SK-N-SH (cell line): ENCODE data around the gene SECISBP2L. TPM values are rescaled to one million over a fixed set of nuclear protein-coding genes. Genes with fewer than 3 reads are reported as not detected.

Source experiments
- CTCF ChIA-PET: fragments of 300-600, 350-600 bp; formaldehyde crosslinking; extraction: SDS; loops from one replicate; lab custom pipeline; 2021; lab: Yijun Ruan, JAX
- POLR2A ChIA-PET: fragments of 350-600 bp; sonication (Branson Sonifier 250); formaldehyde crosslinking; extraction: SDS; loops from one replicate; lab custom pipeline; 2020; ENCODE audit warnings: antibody characterized with exemption, inconsistent platforms; lab: Yijun Ruan, JAX
- DNase-seq: peaks from one replicate; pipeline ENCODE4 v3.0.0; 2012
- H2AFZ ChIP-seq: fragments of 200-600 bp; sonication (generic); 2 replicates; pipeline ENCODE4 v1.8.1; 2016; ENCODE audit warnings: antibody characterized with exemption, mild to moderate bottlenecking, low read depth
- H3F3A ChIP-seq: fragments of 200-600 bp; sonication (generic); replicated peaks from 2 replicates; pipeline ENCODE3; 2016; ENCODE audit warnings: antibody characterized with exemption, mild to moderate bottlenecking; ENCODE audit not compliant: insufficient read depth
- H3K27ac ChIP-seq, 2 experiments: fragments of 200-500 bp in 1 of 2; fragments of 200-600 bp in 1 of 2; sonication (Bioruptor generic) in 1 of 2; sonication (generic), shearing (Covaris generic) in 1 of 2; 2 replicates each; pipeline versions ENCODE4 v1.5.1 to v1.6.1; 2014 to 2016; ENCODE audit warnings: low read depth in 2 of 2, inconsistent platforms in 1 of 2, low read length in 1 of 2, mild to moderate bottlenecking in 1 of 2, mixed read lengths in 1 of 2
- H3K27me3 ChIP-seq: fragments of 200-600 bp; sonication (generic), shearing (Covaris generic); 2 replicates; pipeline ENCODE4 v1.6.1; 2016; ENCODE audit warnings: mixed run types; ENCODE audit not compliant: insufficient read depth
- H3K36me3 ChIP-seq, 2 experiments: fragments of 200-500 bp in 1 of 2; fragments of 200-600 bp in 1 of 2; sonication (Bioruptor generic) in 1 of 2; sonication (generic) in 1 of 2; replicated peaks in 1 of 2; 2 replicates each; pipeline versions ENCODE3 to v1.5.1; 2014 to 2016; ENCODE audit warnings: low read length in 1 of 2, mild to moderate bottlenecking in 1 of 2; ENCODE audit not compliant: insufficient read depth in 2 of 2, control insufficient read depth in 1 of 2
- H3K4me1 ChIP-seq, 2 experiments: fragments of 200-500 bp in 1 of 2; fragments of 200-600 bp in 1 of 2; sonication (Bioruptor generic) in 1 of 2; sonication (generic), shearing (Covaris generic) in 1 of 2; 2 replicates each; pipeline versions ENCODE4 v1.5.1 to v1.6.1; 2014 to 2016; ENCODE audit warnings: low read depth in 1 of 2, low read length in 1 of 2, mixed run types in 1 of 2; ENCODE audit not compliant: insufficient read depth in 2 of 2, control insufficient read depth in 1 of 2
- H3K4me2 ChIP-seq: fragments of 200-600 bp; sonication (generic), shearing (Covaris generic); 2 replicates; pipeline ENCODE4 v1.6.1; 2017; ENCODE audit warnings: mixed run types
- H3K4me3 ChIP-seq, 2 experiments: fragments of 200-500 bp in 1 of 2; fragments of 200-600 bp in 1 of 2; sonication (Bioruptor generic) in 1 of 2; sonication (generic), shearing (Covaris generic) in 1 of 2; 2 replicates each; pipeline versions ENCODE4 v1.5.1 to v1.8.1; 2014 to 2016; ENCODE audit warnings: low read depth in 2 of 2, inconsistent platforms in 1 of 2, low read length in 1 of 2, mild to moderate bottlenecking in 1 of 2, mixed read lengths in 1 of 2, moderate library complexity in 1 of 2
- H3K79me2 ChIP-seq: fragments of 200-600 bp; sonication (generic); 2 replicates; pipeline ENCODE4 v1.8.1; 2017; ENCODE audit warnings: mild to moderate bottlenecking; ENCODE audit not compliant: insufficient read depth
- H3K9ac ChIP-seq: fragments of 200-600 bp; sonication (generic); 2 replicates; pipeline ENCODE4 v1.6.1; 2017; ENCODE audit warnings: mixed run types
- H3K9me2 ChIP-seq: fragments of 200-600 bp; sonication (generic); 2 replicates; pipeline ENCODE4 v1.6.1; 2017; ENCODE audit warnings: mixed run types
- H3K9me3 ChIP-seq: fragments of 200-600 bp; sonication (generic); 2 replicates; pipeline ENCODE4 v1.6.1; 2017; ENCODE audit warnings: mixed run types, mild to moderate bottlenecking, moderate library complexity
- H4K20me1 ChIP-seq: fragments of 200-600 bp; sonication (generic); 2 replicates; pipeline ENCODE4 v1.6.1; 2017; ENCODE audit warnings: mild to moderate bottlenecking, mixed run types; ENCODE audit not compliant: insufficient read depth
- CHD2 ChIP-seq: fragments of 150-350 bp; IDR thresholded peaks from 2 replicates; pipeline ENCODE4 v1.6.1; 2018; ENCODE audit warnings: low read length; ENCODE audit not compliant: partially characterized antibody
- ELF1 ChIP-seq: IDR thresholded peaks from 2 replicates; pipeline ENCODE4 v1.4.0; 2012
- FOSL2 ChIP-seq: IDR thresholded peaks from 2 replicates; pipeline ENCODE4 v1.4.0; 2012; ENCODE audit warnings: low read depth, mild to moderate bottlenecking, moderate library complexity, borderline replicate concordance
- JUND ChIP-seq: IDR thresholded peaks from 2 replicates; pipeline ENCODE4 v1.4.0; 2012
- NFIC ChIP-seq: IDR thresholded peaks from 2 replicates; pipeline ENCODE4 v1.4.0; 2012; ENCODE audit warnings: borderline replicate concordance
- NRF1 ChIP-seq: IDR thresholded peaks from 2 replicates; pipeline ENCODE4 v1.6.1; 2012; ENCODE audit warnings: low read depth, mild to moderate bottlenecking, low read length
- POLR2AphosphoS5 ChIP-seq: IDR thresholded peaks from 2 replicates; pipeline ENCODE4 v1.6.1; 2012; ENCODE audit warnings: low read depth, low read length
- RCOR1 ChIP-seq: fragments of 150-350 bp; IDR thresholded peaks from 2 replicates; pipeline ENCODE4 v1.6.1; 2017; ENCODE audit warnings: antibody characterized with exemption, low read length
- TAF1 ChIP-seq: IDR thresholded peaks from 2 replicates; pipeline ENCODE4 v1.6.1; 2012; ENCODE audit warnings: low read depth, mild to moderate bottlenecking, low read length, moderate library complexity, borderline replicate concordance
- TCF12 ChIP-seq: IDR thresholded peaks from 2 replicates; pipeline ENCODE4 v1.4.0; 2012
- TEAD4 ChIP-seq: IDR thresholded peaks from 2 replicates; pipeline ENCODE4 v1.4.0; 2012; ENCODE audit warnings: mild to moderate bottlenecking, borderline replicate concordance; ENCODE audit not compliant: insufficient read depth
- WGBS: methylation state at CpG from one replicate; pipeline ENCODE4 v1.1.6; 2017; ENCODE audit warnings: low lambda C conversion rate; 5-methylcytosine and 5-hydroxymethylcytosine counted together
- polyA plus RNA-seq, 3 experiments: library from polyadenylated mRNA; depleted of rRNA; stranded (reverse); fragments of >200 nt; gene quantifications; 2 replicates each; pipeline ENCODE4 v1.2.3, GENCODE V29; 2012
- TF ChIP-seq, protein P1 (sequence below): IDR thresholded peaks from 2 replicates; pipeline ENCODE4 v1.4.0; 2012; ENCODE audit warnings: low read depth, borderline replicate concordance
- TF ChIP-seq, protein P2 (sequence below): fragments of 150-350 bp; IDR thresholded peaks from 2 replicates; pipeline ENCODE4 v1.6.1; 2016; ENCODE audit warnings: mild to moderate bottlenecking, low read depth, low read length
- TF ChIP-seq, protein P3 (sequence below): IDR thresholded peaks from 2 replicates; pipeline ENCODE4 v1.6.1; 2012; ENCODE audit warnings: mild to moderate bottlenecking, low read depth, low read length, moderate library complexity
- TF ChIP-seq, protein P4 (sequence below): IDR thresholded peaks from 2 replicates; pipeline ENCODE4 v1.4.0; 2012; ENCODE audit warnings: low read depth, borderline replicate concordance
- TF ChIP-seq, protein P5 (sequence below): fragments of 200-600 bp; sonication (generic); IDR thresholded peaks from 2 replicates; pipeline ENCODE4 v1.6.1; 2017; ENCODE audit warnings: antibody characterized with exemption, mild to moderate bottlenecking, moderate library complexity
- TF ChIP-seq, protein P6 (sequence below): fragments of 150-350 bp; IDR thresholded peaks from 2 replicates; pipeline ENCODE4 v1.6.1; 2017; ENCODE audit warnings: antibody characterized with exemption, low read length, low read depth, borderline replicate concordance

Gene SECISBP2L
- polyA plus RNA-seq, 1 of the 3 experiments (the other 2 are of a cell fraction) = 6.0 TPM

DNA sequence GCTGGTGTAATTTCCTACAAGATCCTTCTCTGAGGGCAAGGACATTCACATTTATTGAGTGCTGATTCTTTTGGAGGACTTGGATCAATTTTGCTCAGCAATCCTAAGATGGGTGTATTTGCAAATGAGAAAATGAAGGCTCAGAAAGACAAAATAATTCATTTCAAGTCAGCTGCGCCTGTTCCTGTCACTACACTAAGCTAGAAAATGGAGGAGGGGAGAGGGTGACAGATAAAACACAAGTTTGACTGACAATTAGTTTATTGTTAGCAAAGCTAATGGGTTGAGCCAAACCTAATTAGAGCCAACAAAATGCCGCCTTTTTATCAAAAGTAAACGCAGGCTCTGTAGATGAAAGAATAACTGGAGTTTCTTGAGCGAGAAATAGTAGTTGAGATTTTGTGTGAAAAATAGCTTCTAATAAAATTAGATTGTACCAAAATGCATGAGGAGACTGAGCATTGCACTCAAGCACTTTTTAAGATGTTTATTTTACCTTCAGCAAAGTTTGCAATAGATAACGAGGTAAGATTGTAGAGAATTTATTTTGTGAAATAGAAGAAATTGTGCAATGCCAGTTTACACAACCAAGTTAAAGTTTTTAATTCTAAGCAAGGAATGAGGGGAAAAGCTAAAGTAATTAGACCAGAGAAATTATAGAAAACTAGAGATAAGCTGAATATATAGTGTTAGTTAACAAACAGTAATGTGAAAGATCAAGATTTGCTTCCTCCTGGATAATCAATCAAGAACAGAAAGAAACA lies 39.6 kb upstream of the SECISBP2L start:
- no peak for DNase-seq
- Histone ChIP-seq H4K20me1 (no peaks in the 10 kb centered on the region), H3K79me2 (no peaks in the 10 kb centered on the region), H3K9me3 (no peaks in the 10 kb centered on the region), H3K36me3 (no peaks in the 10 kb centered on the region), H3K4me1 (no peaks in the 10 kb centered on the region; a peak in 2 of 4 replicates), H3K4me2 (no peak overlapping the region), H3K4me3 (no peak overlapping the region), H3K9me2 (no peaks in the 10 kb centered on the region), H2AFZ (no peak overlapping the region), H3F3A (peaks cover 3% of the 10 kb centered on the region), H3K27ac (no peak overlapping the region), H3K27me3 (no peaks in the 10 kb centered on the region), H3K9ac (no peak overlapping the region)
- no peak for TF ChIP-seq FOSL2
- TF ChIP-seq TEAD4 = no peak
- TF ChIP-seq, protein P1, sequence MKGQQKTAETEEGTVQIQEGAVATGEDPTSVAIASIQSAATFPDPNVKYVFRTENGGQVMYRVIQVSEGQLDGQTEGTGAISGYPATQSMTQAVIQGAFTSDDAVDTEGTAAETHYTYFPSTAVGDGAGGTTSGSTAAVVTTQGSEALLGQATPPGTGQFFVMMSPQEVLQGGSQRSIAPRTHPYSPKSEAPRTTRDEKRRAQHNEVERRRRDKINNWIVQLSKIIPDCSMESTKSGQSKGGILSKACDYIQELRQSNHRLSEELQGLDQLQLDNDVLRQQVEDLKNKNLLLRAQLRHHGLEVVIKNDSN = no peak
- TF ChIP-seq, protein P2, sequence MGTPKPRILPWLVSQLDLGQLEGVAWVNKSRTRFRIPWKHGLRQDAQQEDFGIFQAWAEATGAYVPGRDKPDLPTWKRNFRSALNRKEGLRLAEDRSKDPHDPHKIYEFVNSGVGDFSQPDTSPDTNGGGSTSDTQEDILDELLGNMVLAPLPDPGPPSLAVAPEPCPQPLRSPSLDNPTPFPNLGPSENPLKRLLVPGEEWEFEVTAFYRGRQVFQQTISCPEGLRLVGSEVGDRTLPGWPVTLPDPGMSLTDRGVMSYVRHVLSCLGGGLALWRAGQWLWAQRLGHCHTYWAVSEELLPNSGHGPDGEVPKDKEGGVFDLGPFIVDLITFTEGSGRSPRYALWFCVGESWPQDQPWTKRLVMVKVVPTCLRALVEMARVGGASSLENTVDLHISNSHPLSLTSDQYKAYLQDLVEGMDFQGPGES = no peak
- no peak for TF ChIP-seq NFIC
- no peak for TF ChIP-seq POLR2AphosphoS5
- TF ChIP-seq, protein P3, sequence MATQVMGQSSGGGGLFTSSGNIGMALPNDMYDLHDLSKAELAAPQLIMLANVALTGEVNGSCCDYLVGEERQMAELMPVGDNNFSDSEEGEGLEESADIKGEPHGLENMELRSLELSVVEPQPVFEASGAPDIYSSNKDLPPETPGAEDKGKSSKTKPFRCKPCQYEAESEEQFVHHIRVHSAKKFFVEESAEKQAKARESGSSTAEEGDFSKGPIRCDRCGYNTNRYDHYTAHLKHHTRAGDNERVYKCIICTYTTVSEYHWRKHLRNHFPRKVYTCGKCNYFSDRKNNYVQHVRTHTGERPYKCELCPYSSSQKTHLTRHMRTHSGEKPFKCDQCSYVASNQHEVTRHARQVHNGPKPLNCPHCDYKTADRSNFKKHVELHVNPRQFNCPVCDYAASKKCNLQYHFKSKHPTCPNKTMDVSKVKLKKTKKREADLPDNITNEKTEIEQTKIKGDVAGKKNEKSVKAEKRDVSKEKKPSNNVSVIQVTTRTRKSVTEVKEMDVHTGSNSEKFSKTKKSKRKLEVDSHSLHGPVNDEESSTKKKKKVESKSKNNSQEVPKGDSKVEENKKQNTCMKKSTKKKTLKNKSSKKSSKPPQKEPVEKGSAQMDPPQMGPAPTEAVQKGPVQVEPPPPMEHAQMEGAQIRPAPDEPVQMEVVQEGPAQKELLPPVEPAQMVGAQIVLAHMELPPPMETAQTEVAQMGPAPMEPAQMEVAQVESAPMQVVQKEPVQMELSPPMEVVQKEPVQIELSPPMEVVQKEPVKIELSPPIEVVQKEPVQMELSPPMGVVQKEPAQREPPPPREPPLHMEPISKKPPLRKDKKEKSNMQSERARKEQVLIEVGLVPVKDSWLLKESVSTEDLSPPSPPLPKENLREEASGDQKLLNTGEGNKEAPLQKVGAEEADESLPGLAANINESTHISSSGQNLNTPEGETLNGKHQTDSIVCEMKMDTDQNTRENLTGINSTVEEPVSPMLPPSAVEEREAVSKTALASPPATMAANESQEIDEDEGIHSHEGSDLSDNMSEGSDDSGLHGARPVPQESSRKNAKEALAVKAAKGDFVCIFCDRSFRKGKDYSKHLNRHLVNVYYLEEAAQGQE = no peak
- TF ChIP-seq NRF1 = no peak
- TF ChIP-seq TAF1 = no peak
- TF ChIP-seq CHD2 = no peak
- TF ChIP-seq, protein P4, sequence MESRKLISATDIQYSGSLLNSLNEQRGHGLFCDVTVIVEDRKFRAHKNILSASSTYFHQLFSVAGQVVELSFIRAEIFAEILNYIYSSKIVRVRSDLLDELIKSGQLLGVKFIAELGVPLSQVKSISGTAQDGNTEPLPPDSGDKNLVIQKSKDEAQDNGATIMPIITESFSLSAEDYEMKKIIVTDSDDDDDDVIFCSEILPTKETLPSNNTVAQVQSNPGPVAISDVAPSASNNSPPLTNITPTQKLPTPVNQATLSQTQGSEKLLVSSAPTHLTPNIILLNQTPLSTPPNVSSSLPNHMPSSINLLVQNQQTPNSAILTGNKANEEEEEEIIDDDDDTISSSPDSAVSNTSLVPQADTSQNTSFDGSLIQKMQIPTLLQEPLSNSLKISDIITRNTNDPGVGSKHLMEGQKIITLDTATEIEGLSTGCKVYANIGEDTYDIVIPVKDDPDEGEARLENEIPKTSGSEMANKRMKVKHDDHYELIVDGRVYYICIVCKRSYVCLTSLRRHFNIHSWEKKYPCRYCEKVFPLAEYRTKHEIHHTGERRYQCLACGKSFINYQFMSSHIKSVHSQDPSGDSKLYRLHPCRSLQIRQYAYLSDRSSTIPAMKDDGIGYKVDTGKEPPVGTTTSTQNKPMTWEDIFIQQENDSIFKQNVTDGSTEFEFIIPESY = no peak
- TF ChIP-seq, protein P5, sequence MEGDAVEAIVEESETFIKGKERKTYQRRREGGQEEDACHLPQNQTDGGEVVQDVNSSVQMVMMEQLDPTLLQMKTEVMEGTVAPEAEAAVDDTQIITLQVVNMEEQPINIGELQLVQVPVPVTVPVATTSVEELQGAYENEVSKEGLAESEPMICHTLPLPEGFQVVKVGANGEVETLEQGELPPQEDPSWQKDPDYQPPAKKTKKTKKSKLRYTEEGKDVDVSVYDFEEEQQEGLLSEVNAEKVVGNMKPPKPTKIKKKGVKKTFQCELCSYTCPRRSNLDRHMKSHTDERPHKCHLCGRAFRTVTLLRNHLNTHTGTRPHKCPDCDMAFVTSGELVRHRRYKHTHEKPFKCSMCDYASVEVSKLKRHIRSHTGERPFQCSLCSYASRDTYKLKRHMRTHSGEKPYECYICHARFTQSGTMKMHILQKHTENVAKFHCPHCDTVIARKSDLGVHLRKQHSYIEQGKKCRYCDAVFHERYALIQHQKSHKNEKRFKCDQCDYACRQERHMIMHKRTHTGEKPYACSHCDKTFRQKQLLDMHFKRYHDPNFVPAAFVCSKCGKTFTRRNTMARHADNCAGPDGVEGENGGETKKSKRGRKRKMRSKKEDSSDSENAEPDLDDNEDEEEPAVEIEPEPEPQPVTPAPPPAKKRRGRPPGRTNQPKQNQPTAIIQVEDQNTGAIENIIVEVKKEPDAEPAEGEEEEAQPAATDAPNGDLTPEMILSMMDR = no peak
- no peak for TF ChIP-seq ELF1
- TF ChIP-seq TCF12 = no peak
- TF ChIP-seq, protein P6, sequence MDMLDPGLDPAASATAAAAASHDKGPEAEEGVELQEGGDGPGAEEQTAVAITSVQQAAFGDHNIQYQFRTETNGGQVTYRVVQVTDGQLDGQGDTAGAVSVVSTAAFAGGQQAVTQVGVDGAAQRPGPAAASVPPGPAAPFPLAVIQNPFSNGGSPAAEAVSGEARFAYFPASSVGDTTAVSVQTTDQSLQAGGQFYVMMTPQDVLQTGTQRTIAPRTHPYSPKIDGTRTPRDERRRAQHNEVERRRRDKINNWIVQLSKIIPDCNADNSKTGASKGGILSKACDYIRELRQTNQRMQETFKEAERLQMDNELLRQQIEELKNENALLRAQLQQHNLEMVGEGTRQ = no peak
- TF ChIP-seq JUND = no peak
- no peak for TF ChIP-seq RCOR1
- CTCF ChIA-PET = interaction anchor here (1.8 kb wide), 1 partner anchor 60 kb away, joined by 6 read pairs; no protein-coding TSS in a partner anchor
- POLR2A ChIA-PET = no interaction called here
- WGBS = 92% methylated on average over 5 of the region's 5 CpGs
